22Rv1 (cell line): ENCODE results near the gene BMP2K.

Experiments used
- H3K27ac ChIP-seq: fragments of 450-650 bp; 2 replicates; pipeline ENCODE4 v1.5.1; 2017
- CTCF ChIP-seq: fragments of 450-650 bp; IDR thresholded peaks from 2 replicates; pipeline ENCODE4 v1.5.1; 2017; ENCODE audit warnings: mild to moderate bottlenecking
- ZFX ChIP-seq: fragments of 450-650 bp; IDR thresholded peaks from 2 replicates; pipeline ENCODE4 v1.6.1; 2017; ENCODE audit warnings: antibody characterized with exemption, borderline replicate concordance

Gene BMP2K

GRCh38 chr4:78754872-78755271 lies 21.3 kb upstream of the BMP2K start:
- H3K27ac ChIP-seq = no peak overlapping the region
- TF ChIP-seq ZFX = no peak
- TF ChIP-seq CTCF = no peak

DNA sequence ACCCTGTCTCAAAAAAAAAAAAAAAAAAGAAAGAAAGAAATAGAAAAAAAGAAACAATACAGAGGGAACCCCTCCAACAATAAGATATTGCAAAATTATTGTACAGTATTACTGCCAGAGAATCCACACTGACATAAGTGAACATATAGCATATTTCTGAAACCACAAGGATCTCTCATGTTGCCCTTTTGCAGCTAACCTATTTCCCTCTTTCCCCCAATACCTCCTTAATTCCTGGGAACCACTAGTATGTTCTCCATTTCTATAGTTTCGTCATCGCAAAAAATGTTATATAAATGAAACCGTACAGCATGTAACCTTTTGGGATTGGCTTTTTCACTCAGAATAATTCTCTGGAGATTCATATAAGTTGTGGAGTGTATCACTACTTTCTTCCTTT lies 20.0 kb upstream of the BMP2K start:
- TF ChIP-seq CTCF = no peak
- no peak for TF ChIP-seq ZFX
- H3K27ac ChIP-seq = no peak overlapping the region

DNA sequence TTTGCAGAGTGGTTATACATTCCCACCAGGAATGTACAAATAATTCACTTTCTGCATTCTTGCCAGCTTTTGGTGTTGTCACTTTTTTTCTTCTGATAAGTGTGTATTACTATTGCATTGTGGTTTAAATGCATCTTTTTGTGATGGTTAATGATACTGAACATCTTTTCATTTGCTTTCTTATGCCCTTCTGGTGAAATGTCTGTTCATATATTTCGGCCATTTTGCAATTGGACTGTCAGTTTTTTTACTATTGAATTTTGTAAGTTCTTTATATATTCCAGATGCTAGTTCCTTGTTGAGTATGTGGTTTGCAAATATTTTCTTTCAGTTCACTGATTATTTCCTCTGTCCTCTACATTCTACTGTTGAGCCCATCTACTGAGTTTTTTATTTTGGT lies 19.4 kb upstream of the BMP2K start:
- TF ChIP-seq CTCF (no peak), ZFX (no peak)
- H3K27ac ChIP-seq = no peak overlapping the region

GRCh38 chr4:78757574-78757973 lies 18.6 kb upstream of the BMP2K start:
- no peak overlapping the region for H3K27ac ChIP-seq
- TF ChIP-seq ZFX (no peak), CTCF (no peak)

- TF ChIP-seq ZFX = no peak
- no peak for TF ChIP-seq CTCF
- H3K27ac ChIP-seq = no peak overlapping the region
Measured at GRCh38 chr4:78758085-78758484, 18.1 kb upstream of the BMP2K start.

DNA sequence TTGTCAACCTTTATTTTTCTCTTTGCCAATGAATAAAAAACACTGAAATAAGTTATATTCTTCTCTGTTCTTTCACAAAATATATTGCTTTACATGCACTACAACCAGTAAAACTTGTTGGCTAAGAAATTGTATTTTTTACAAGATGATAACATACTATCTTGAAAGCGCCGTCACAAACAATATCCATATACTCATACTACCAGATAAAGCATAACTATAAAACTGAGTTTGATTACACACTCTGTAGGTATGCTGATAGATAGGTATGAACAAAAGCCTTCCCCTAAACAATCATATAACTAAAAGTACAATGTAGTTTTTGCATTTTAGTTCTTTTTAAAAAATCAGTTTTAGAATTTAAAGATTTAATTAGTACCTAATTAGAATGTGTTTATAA lies 13.6 kb upstream of the BMP2K start:
- no peak overlapping the region for H3K27ac ChIP-seq
- TF ChIP-seq ZFX (no peak), CTCF (no peak)

DNA sequence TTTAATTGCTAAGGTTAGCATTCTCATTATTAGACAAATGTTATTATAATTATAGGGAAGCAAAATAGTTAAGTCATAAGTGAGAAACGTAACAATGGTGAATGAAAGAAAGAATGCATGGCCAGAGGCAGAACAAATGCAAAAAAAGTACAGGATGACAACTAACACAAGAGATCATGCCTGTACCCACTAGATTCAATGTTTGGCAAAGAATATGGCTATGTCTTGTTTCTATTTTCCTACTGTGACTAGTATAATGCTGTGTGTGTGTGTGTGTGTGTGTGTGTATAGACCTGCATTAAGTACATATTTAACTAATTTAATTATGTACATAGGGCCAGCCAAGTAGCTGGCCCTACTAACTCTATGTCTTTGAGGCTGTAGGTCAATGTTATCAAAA lies 12.9 kb upstream of the BMP2K start:
- no peak overlapping the region for H3K27ac ChIP-seq
- TF ChIP-seq ZFX = no peak
- no peak for TF ChIP-seq CTCF
